Activated naive CD4-positive, alpha-beta T cell treated with anti-CD3 and anti-CD28 coated beads, Interleukin-2, amount 50 U/mL, for 16 hours (primary cell): Measurements from ENCODE around the gene MCM9.

Experiments
- DNase-seq: peaks from one replicate; pipeline ENCODE4 v3.0.0-alpha.2; 2020

MCM9 gene

GRCh38 chr6:118860363-118860762, 74.6 kb downstream of the MCM9 start:
- DNase-seq, result no peak

- DNase-seq, result no peak
These were observed 75.4 kb downstream of the MCM9 start for GRCh38 chr6:118859517-118860064.

- no peak for DNase-seq
These were observed 78.7 kb downstream of the MCM9 start for GRCh38 chr6:118856301-118856700.

GRCh38 chr6:118853408-118853807, 81.6 kb downstream of the MCM9 start:
- no peak for DNase-seq

- no peak for DNase-seq
These were observed 90.0 kb downstream of the MCM9 start for GRCh38 chr6:118844915-118845314.

- no peak for DNase-seq
These were observed 91.1 kb downstream of the MCM9 start for GRCh38 chr6:118843685-118844390.

GRCh38 chr6:118830691-118831090, 104.3 kb downstream of the MCM9 start:
- DNase-seq, result no peak

GRCh38 chr6:118829817-118830478, 105.0 kb downstream of the MCM9 start:
- DNase-seq, result no peak

- no peak for DNase-seq
These were observed 108.9 kb downstream of the MCM9 start for GRCh38 chr6:118826096-118826495.

GRCh38 chr6:118825661-118826060, 109.3 kb downstream of the MCM9 start:
- DNase-seq, result no peak

GRCh38 chr6:118815495-118815894, 119.5 kb downstream of the MCM9 start:
- no peak for DNase-seq

- DNase-seq, result no peak
These were observed 121.2 kb downstream of the MCM9 start for GRCh38 chr6:118813775-118814174.

GRCh38 chr6:118812970-118813369, 122.0 kb downstream of the MCM9 start:
- no peak for DNase-seq

- peak; percentile 46 for DNase-seq
These were observed 124.4 kb downstream of the MCM9 start for GRCh38 chr6:118810420-118811027.

GRCh38 chr6:118808793-118809638, 125.9 kb downstream of the MCM9 start:
- DNase-seq, result no peak

- DNase-seq, result no peak
These were observed 130.9 kb downstream of the MCM9 start for GRCh38 chr6:118804091-118804490.

GRCh38 chr6:118801257-118801656, 133.7 kb downstream of the MCM9 start:
- DNase-seq, result no peak

GRCh38 chr6:118800394-118801071, 134.4 kb downstream of the MCM9 start:
- DNase-seq, result peak; percentile 82

- no peak for DNase-seq
These were observed 135.1 kb downstream of the MCM9 start for GRCh38 chr6:118799826-118800225.

GRCh38 chr6:118796548-118796947, 138.4 kb downstream of the MCM9 start:
- DNase-seq, result peak; percentile 63

GRCh38 chr6:118791499-118791898, 143.5 kb downstream of the MCM9 start:
- DNase-seq, result no peak

- DNase-seq, result no peak
These were observed 145.0 kb downstream of the MCM9 start for GRCh38 chr6:118789954-118790353.
